DMS 273 (cell line): ENCODE results near the gene SART3.

ENCODE experiments used
- DNase-seq: peaks from one replicate; lab custom pipeline; 2025; ENCODE audit not compliant: unreplicated experiment; lab: John Stamatoyannopoulos, UW

The SART3 gene

DNA sequence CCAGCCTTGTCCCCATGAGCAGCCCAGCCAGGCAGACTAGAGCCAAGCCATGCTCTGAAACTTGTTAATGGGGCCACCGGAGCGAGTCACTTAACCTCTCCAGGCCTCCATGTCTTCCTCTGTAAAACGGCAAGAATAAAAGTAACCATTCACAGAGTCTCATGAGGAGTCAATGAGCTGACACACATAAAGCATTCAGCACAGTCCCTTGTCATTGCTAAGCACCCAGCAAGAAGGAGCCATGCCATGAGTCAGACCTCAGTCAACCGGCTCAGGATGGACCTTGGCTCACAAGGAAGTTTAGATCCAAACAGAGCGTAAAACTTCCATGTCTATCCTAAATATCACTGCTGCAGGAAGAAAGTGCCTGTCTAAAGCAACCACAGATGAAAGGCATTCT is 35.3 kb downstream of the SART3 start:
- DNase-seq: no peak

DNA sequence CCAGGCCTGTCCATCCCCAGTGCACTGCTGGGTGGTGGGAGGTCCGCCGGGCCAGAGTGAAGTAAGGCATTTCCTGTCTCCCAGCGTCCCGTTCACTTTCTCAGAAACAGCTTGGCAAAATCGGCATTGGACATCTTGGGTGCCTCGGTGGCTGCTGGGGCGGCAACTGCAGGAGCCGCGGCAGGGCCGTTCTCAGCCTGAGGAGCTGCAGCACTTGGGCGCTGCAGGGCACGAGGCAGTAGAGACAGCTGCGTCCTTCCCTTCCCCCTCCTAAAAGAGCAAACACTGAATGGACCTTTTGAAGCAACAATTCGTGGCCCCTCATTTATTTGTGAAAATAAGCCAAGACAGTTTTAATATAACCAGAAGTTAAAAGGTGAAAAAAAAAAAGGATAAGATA is 37.6 kb downstream of the SART3 start:
- DNase-seq: no peak

DNA sequence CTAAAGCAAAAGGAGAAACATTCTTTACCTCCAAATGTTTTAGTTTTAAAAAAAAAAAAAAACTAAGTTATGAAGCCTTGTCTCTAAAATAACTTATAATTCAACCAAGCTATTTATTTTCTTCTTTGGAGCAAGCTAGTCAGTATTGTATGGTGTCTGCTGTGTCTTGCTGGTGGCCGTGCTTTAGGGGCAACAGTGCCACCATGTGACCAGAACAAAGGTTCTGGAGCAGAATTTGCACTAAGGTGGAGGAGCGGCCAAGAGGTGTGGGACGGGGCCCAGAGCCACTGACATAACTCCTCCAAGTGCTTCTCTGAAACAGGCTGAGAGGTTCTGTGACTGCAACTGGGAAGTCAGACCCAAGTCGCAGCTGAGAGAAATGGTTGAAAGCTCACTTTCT is 41.4 kb downstream of the SART3 start:
- peak; percentile 10 for DNase-seq

DNA sequence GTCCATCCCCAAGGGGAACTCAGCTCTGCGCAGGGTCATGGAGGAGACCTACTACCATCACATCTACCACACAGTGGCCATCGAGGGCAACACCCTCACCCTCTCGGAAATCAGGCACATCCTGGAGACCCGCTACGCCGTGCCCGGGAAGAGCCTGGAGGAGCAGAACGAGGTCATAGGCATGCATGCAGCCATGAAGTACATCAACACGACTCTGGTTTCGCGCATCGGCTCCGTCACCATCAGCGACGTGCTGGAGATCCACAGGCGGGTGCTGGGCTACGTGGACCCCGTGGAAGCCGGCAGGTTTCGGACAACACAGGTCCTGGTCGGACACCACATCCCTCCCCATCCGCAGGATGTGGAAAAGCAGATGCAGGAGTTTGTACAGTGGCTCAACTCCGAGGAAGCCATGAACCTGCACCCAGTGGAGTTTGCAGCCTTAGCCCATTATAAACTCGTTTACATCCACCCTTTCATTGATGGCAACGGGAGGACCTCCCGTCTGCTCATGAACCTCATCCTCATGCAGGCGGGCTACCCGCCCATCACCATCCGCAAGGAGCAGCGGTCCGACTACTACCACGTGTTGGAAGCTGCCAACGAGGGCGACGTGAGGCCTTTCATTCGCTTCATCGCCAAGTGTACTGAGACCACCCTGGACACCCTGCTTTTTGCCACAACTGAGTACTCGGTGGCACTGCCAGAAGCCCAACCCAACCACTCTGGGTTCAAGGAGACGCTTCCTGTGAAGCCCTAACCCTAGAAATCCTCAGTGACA is 42.1 kb downstream of the SART3 start:
- DNase-seq: no peak

DNA sequence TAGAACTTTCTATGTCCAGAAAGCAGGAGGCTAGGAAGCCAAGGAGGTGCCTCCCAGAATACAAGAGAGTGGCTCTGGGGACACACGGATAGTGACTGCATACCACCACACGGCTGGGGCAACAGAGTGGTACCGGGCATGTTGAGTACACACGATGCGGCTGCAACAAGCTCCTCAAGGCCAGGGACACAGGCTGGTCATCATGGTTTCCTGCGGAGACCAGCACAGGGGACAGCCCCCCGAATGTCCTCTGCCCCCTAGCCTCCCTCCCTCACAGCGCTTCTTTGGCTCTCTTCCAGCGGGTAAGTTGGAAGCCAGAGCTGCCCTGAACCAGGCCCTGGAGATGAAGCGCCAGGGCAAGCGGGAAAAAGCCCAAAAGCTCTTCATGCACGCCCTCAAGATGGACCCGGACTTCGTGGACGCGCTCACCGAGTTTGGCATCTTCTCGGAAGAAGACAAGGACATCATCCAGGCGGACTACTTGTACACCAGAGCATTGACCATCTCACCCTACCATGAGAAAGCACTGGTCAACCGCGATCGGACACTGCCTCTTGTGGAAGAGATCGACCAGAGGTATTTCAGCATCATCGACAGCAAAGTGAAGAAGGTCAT is 42.8 kb downstream of the SART3 start:
- DNase-seq: no peak

DNA sequence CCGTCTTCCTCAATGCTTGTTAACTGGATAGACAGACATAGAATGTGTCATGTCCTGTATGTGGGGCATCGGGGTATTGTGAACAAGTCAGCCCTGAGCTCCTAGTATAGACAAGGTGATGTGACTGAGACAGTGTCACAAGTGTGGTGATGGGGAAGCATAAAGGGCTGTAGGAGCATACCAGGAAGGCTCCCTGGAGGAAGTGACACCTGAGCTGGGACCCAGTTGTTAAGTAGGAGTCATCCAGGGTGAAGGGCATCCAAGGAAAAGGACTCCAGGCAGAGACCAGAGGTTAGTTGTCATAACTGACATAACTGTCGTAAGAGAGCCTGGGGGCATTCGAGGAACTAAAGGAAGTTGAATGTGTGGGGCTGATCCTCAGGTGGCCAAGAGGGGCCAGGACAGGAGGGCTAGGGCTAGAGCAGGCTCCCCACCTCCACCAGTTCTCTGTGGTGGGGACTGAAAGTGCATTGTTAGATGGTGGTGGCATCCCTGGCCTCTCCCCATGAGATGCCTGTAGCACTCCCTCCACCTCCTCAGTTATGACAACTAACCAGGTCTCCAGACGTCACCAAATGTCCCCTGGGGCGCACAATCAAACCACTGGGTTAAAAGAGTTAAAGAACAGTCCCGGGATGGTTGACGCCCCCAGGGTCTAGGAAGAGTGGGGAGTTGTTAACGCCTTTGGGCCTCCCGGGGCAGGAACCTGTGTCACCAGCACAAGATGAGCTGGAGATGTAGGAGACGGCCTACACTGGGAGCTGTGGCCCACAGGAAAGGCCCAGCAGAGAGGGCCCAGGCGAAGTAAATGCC is 43.5 kb downstream of the SART3 start:
- no peak for DNase-seq

DNA sequence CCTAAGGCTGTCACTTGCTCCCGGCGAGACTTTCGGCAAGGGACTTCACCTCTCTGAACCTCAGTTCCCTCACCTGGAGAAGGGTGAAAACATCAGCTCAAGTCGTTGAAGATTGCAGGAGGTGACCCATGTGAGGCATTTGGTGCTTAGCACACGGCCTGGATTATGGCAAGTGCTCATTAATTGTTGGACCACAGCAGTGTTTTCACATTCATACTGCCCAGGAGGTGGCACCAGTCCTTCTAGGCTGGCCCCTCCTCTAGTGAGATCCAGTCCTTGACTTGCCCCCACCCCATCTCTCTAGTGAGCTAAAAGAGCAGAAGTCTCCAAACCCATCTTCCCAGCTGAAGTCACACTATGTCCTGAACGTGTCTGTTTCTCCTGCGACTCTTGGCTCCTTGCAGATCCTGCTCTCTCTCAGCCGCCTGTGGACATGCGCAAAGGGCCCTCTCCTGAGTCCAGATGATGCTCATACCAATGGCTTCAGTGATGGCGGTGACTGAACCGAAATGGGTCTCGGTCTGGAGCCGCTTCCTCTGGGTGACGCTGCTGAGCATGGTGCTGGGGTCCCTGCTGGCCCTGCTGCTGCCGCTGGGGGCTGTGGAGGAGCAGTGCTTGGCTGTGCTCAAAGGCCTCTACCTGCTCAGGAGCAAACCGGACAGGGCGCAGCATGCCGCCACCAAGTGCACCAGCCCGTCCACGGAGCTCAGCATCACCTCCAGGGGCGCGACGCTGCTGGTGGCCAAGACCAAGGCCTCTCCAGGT is 44.3 kb downstream of the SART3 start:
- DNase-seq: peak; percentile 39

DNA sequence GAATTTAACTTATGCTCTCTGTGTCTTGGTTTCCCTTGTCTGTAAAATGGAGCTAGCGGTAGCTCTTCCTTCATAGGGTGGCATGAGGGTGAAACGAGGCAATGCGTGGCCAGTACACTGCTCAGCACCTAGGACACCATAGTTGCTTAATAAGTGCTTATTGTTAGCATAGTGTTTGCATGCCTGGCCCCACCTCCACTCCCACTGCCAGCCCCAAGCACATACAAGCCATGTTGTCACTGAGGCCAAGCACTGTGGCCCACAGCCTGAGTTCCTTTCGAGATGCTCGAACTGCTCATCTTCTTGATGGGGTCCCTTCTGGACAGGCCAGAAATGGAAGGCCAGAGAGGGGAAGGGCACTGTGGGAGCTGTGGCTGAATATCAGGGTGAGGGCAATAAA is 45.1 kb downstream of the SART3 start:
- peak; percentile 29 for DNase-seq

DNA sequence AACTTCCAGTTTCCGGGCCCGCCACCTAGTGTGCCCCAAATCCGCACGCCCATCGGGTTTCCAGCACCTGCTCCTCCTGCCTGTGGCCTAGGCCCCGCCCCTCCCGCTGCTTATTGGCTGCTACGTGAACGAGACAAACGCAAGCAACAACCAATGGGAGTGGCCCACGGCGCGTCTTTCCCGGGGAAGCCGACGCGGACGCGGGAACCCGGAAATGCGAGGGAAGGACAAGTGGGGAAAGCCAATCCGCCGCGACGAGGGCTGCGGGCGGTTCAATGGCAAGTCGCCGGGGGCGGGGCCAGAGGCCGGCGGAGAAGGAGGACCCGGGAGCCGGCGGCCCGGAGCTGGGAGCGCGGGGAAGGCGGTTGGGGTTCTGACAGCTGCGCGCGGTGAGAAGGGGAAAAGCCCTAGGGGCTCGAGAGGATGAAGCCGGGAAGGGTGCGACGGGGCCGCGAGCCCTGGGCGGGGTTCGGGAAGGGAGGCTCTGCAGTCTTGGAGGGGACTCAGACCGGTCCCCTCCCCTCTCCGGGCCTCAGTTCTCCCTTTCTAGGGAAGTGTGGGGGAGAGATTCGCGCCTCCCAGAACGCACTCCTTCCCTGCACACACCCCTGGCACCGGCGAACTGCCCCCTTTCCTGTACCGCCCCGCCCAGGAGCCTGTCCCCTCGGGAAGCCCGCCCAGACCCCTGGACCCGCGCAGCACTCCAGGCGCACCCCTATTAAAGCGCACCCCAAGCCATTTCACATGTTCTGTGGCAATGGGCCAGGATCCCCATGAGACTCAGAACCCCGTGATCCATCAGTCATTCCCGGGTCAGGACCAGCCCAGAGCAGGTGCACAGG is 45.8 kb downstream of the SART3 start, which contains the start of gene FICD:
Gene FICD, plus strand, starts transcription at position 305 of the 842 bp plus-strand sequence. CDS start 1,696 bp downstream, outside the sequence.
- peak; percentile 99 for DNase-seq

DNA sequence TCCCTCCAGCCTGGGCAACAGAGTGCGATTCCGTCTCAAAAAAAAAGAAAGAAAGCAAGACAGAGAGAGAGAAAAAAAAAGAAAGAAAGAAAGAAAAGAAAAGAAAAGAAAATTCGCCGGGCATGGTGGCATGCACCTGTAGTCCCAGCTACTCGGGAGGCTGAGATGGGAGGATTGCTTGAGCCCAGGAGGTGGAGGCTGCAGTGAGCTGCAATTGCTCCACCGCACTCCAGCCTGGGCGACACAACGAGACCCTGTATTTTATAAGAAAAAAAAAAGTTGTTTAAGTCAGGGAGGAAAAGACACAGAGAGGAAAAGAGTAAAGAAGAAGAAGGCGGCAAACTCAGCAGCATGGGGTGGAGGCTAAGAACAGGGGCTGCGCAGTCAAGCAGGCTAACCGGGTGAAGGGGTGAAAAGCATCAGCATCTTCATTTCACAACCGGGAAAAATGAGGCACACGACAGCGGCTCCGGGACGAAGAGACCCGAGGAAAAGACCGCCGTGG is 46.5 kb downstream of the SART3 start:
- DNase-seq: no peak

DNA sequence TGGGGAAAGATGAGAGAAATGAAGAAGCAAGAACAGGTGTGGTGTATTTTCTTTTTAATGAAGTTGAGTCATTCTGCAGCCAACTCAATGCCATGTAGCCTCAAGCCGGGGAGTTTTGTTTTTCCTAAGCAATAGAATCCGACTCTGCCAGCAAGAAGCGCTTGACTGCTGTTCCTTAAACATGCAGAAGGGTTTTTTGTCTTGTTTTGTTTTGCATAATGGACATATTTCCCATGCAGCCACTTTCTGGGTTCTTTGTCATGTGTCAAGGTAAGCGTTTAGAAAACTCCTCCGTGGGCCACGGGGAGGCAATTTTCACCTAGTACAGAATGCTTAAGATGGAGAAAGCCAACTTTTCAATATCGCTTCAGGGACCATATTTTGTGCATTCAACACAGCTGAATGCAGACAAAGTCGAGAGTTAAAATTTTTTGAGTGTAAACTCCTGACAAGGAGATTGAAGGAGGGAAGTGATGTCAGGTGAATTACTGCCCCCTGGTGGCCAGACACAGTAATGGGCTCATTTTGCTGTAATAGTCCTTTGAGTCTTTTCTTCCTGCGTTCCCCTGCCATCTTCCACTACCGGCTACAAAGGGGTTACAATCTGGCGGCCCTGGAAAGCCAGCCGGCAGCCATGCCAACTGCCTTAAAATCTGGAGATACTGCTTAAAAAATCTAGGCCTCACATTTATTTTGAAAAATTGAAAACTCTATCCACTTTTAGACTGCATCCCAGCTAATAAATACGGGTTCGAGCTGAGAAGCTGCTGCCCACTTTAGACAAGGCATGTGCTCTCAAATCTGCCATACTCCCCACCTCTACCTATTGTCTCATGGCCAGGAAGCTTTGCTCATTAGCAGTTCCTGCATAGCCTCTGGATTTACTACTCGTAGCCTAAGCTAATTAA is 49.1 kb downstream of the SART3 start:
- peak; percentile 82 for DNase-seq

DNA sequence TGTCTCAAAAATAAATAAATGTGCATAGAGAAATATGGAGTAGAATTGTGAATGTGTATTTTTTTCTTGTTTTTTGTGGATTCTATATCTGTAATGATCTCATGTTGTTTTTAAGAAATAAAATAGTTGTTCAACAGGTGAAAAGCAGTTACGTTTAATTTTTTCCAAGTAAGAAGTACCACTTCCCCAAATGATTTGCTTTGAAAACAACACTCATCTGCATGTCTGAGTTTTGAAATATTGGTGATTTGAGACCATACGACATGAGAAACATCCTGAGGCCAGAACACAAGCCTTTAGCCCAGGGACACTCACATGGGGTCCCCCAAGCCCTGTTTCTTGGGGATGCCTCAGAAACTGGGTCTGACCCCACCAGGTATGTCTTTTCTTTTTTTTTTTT is 50.1 kb downstream of the SART3 start:
- no peak for DNase-seq

DNA sequence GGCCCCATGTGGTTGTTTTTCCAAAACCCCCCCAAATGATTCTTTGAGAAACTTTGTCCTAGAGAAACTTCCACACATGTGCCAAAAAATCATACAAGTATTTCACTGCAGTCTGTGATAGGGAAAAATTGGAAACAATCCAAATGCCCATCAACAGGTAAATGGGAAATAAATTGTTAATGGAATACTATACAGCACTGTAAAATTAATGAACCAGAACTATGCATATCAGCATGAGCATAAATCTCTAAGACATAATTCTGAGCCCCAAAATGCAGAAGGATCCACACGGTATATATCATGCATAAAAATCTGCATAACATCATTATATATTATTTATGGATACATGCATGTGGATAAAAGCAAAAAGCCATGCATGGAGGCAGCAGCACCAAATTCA is 51.2 kb downstream of the SART3 start:
- no peak for DNase-seq

DNA sequence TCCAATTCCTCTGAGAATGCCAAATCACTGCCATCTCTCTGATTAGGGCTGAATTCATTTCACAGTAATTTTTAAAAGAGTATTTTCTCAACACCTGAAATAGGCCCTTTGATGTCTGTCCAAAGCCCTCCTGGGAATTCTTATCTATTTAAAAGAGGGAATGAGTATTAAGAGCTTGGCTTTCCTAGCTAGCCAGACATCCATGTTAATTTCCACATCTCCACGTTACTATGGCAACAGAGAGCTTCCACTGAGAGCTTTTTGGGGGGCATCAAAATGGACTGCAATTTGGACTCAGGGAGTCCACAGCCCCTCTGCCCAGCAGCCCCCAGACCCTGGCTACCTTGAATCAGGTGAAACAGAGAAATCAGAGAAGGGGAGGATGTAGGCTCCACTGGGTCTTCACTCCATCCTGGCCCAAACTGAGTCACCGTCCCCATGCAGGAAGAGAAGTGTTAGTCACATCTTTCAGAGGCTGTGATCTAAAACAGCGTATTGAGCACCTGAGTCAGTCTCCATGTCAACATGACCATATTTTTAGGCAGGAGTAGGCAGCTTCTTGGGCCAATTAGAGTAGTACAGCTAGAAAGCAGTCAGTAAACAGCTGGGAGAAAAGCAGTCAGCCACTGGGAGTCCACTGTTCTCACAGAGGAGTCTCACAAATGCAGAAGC is 52.9 kb downstream of the SART3 start:
- DNase-seq: no peak

DNA sequence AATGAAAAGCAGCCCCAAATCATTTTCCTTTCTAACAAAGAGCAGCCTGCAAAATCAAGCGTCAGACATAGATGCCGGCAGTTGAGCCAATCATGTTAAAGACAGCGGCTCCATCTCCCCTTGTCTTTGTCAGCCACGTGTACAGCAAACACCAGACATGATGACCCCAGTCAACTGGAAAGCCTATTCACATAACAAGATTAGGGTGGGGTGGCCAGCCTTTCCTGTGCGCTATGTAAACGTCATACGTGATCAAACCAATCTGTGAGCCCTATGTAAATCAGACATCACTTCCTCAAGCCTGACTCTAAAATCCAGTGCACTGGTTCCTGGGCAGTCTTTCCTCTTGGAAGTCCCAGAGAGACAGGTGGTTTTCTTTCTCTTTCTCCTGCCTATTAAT is 55.8 kb downstream of the SART3 start:
- DNase-seq: no peak

DNA sequence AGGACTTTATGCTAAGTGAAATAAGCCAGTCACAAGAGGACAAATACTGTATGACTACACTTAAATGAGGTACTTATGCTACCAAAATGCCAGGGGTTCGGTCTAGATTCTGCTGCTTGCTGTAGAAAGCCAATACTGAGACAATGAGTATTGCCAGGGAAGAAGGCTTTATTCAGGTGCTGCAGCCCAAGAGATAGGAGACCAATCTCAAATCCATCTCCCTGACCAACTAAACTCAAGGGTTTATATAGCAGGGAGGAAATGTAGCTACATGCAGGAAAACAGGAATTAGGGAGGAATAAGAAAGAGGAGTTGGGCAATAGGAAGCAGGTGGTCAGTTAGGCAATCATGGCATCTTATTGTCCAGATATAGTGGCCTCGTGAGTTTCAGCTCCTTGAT is 58.1 kb downstream of the SART3 start:
- no peak for DNase-seq

DNA sequence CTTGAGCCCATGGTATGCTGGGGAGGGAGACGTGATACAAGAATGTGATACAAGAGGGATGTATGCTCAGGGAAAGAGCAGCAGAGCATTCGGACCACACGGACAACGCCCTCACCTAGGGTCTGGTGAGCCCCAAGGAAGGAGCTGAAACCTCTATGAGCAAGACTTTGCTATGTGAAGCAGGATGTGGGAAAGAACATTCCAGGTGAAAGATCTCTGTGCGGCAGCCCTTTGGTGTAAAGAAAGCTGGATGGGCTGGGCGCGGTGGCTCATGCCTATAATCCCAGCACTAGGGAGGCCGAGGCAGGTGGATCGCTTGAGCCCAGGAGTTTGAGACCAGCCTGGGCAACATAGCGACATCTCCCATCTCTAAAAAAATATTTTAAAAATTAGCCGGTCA is 62.8 kb downstream of the SART3 start:
- no peak for DNase-seq

DNA sequence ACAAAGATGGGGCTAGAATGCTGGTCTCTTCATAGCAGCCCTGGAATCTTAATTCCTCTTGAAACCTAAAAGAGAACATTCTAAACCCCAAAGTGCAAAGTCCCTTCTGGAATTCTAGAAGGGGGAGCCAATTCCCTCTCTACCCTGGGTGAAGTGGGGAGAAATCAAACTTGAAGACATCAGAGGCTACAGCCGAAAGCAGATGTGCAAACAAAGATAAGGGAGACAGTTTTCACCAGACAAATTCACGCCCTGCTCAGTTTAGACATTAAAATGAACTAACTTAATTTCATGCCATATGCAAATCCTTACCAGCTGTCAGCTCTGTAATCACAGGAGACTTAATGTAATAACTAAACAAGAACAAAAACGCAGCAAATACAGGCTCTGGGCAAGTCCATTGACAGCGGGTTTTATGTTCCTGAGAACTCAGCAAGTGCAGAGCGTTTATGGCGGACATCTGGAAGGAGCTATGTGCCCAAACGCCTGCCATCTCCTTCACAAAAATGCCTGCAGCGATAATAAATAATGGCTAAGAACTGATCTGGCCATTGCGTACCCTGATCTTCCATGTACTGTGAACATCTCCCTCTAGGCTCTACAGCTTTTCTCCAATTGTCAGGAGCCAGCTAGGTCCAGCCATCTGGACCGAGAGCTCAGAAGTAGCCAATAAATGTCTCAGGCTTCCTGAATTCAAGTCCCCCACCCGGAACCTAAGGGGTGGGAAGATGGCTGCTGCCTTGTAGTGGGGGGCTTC is 65.0 kb downstream of the SART3 start:
- DNase-seq: no peak
